ENCODE data around the gene RAPGEF4. TPM values are rescaled to one million over a fixed set of nuclear protein-coding genes. Genes with fewer than 3 reads are reported as not detected.
"Not testable (repeated sequence)": the region's sequence is repeated elsewhere in the genome, so short reads cannot be mapped to it uniquely, and the experiment has no call there.

Gene RAPGEF4
- total RNA-seq, 1 experiment from 2014 or later, result 2.4 TPM

GRCh38 chr2:172726172-172726735 lies 9.4 kb upstream of the RAPGEF4 start:
- peak; percentile 67 for DNase-seq (ENCODE audit: low read depth)

DNA sequence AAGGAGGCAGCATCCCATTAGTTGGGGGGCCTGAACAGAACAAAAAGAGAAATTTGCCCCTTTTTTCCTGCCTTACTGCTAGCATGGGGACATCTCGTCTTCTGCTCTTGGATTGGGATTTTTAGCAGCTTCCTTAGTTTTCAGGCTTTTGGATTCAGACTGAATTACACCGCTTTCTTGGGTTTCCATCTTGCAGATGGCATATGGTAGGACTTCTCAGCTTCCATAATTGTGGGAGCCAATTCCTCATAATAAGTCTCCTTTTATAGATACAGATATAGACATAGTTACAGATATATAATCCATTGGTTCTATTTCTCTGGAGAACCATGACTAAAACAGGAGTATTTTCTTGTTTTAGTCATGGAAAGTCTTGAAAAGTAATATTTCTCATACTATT lies 5.2 kb upstream of the RAPGEF4 start:
- no peak for DNase-seq (ENCODE audit: low read depth)

DNA sequence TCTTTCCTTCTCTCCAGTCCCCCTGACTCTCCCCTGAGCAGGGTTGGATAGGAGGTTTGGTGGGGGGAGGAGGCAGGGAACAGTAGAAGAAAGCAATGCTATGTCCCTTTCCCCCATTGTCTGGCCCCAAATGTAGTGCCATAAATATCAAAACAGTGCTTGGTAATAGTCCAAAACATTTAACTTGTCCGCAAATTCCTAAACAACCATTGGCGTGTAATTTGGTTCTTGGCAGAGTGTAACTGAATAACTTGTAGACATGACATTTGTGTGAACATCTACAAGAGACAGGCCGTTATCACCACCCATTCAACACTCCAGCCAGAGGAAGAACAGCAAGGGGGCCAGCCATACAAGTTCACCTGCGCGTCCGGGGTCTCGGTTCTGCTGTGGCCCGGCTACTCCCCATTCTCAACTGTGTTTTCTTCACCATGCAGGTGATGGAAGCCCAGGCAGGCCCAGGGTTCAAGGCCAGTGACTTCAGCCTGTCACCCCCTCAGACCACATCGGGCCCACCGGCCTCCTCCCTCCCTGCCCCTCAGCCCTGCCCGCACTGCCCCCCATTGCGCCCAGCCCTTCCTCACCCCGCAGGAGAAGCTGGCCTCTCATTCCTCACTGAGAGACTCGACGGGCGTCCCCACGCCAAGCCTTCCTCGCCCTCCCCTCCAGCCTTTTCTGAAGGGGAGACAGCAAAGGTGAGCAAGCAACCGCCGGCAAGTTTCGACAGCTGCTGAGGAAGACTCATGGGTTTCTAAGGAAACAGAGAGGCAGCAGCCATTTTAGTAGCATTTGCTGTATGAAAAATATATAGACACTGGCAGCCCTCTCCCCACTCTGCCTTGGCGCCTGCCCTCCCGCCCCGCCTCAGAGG lies 699 bp upstream of the RAPGEF4 start:
- peak; percentile 25 for DNase-seq (ENCODE audit: low read depth)

- no peak for DNase-seq (ENCODE audit: low read depth)
These were observed 954 bp downstream of the RAPGEF4 start for GRCh38 chr2:172736424-172737174.

DNA sequence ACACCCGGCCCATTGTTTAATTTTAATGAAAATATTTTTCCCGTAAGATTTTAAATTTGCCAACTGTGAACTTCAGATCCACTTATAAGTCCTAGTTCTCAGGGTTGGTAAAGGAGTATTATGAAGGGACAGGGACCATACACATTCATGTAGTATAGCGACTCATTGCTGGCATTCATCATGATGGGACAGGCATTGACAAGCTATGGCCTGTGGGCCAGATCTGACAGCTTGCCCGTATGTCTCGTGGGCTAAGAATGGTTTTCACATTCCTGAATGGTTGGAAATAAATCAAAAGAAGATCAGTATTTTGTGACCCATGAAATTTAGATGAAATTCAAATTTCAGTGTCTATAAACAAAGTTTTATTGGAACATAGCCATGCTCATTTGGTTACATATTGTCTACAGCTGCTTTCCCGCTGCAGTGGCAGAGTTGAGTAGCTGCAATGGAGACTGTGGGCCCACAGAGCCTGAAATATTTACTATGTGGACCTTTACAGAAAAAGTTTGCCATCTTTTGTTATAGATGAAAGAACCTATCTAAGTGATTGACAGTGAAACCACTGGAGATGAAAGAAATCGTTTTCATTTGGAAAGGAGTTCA lies 4.1 kb downstream of the RAPGEF4 start:
- peak; percentile 16 for DNase-seq (ENCODE audit: low read depth)

DNA sequence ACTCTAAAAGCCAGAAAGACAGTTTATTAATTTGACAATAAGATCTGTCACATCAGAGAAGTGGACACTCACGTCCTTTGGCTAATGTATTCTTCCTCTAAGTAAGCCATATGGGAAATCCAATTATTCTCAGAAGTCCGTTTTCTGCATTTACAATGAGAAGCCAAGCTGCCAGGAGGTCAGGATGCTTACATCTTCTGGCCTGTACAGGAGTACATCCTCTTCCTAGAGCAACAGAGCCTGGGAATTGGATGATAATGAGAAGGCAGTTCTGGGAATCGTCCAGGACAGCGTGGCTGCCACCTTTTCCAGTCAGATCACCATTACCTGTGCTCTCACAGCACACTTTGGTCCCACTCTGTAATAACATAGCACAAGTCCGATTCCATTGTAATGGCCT lies 5.2 kb downstream of the RAPGEF4 start:
- no peak for DNase-seq (ENCODE audit: low read depth)

DNA sequence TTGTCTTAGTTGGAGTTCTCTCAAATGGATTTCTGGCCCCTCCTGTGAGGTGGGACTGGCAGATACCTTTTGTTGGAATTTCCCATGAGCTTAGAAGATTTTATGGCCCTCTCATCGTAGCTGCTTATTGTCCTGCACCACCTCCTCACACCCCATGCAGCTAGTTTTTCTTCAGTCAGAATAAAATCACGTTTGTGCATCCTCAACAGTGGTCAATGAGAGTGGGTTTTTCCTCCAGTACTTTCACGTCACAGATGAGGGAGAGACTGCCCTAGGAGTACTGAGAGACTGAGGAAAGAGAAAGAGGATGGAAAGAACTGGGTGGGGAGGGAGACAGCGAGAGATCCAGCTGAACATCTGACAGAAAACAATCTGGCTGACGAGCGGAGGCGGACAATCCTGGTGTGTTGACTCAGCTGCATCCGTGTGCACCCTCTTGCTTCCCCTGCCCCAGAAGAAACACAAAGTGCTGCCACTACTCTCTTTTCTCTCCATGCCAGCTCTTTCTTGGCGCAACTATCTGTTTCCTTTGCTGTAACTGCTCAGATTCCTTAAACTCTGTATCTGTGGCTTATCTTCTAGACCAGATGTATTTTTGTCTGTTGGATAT lies 7.4 kb downstream of the RAPGEF4 start:
- no peak for DNase-seq (ENCODE audit: low read depth)

DNA sequence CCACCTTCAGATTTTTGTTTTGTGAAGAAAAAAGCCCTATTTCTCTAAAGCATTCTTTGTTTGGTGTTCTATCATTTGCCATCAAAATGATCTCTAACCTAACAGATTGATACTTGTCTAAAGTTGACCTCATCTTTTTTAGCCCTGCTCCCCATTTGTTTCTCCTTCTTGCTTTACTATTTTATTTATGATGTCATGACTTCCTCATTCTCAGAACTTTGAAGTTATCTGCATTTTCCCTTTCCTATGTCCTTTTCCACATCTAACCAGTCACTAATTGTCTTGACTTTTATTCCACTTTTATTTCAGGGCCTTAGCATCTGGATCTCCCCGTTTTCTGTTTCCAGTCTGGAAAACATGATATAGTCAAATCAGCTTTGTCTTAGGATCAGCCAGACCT lies 8.3 kb downstream of the RAPGEF4 start:
- DNase-seq (ENCODE audit: low read depth), result no peak

DNA sequence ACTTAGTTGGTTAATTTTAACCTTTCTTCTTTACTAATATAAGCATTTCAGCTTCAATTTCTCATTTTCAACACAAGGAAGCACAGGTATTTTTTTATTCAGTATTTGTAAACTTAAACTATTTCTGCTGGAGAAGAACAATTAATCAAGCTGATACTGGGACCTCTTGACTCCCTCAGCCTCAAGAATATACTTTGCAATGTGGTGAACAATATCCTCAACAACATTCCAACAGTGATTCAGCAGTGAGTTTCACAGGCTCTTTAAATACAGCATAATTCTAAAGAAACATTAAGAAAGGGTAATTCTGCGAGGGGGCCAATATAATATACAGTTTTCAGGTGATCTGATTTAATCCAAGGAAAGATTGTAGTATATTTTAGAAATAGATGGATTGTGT lies 10.0 kb downstream of the RAPGEF4 start:
- DNase-seq (ENCODE audit: low read depth), result no peak

DNA sequence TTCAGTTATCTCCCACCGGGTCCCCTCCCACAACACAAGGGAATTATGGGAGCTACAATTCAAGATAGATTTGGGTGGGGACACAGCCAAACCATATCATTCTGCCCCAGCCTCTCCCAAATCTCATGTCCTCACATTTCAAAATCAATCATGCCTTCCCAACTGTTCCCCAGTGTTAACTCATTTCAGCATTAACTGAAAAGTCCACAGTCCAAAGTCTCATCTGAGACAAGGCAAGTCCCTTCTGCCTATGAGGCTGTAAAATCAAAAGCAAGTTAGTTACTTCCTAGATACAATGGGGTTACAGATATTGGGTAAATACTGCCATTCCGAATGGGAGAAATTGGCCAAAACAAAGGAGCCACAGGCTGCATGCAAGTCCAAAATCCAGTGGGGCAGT lies 12.9 kb downstream of the RAPGEF4 start:
- DNase-seq (ENCODE audit: low read depth), result not testable (repeated sequence)

DNA sequence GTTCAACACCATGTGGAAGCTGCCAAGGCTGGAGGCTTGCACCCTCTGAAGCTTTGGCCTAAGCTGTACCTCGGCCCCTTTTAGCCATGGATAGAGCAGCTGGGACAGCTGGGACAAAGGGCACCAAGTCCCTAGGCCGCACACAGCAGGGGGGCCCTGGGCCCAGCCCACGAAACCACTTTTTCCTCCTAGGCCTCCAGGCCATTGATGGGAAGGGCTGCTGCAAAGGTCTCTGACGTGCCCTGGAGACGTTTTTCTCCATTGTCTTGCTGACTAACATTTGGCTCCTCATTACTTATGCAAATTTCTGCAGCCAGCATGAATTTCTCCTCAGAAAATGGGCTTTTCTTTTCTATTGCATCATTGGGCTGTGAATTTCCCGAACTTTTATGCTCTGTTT lies 13.7 kb downstream of the RAPGEF4 start:
- peak; percentile 66 for DNase-seq (ENCODE audit: low read depth)

GRCh38 chr2:172751564-172751963 lies 15.9 kb downstream of the RAPGEF4 start:
- no peak for DNase-seq (ENCODE audit: low read depth)

GRCh38 chr2:172753610-172754009 lies 18.0 kb downstream of the RAPGEF4 start:
- no peak for DNase-seq (ENCODE audit: low read depth)

DNA sequence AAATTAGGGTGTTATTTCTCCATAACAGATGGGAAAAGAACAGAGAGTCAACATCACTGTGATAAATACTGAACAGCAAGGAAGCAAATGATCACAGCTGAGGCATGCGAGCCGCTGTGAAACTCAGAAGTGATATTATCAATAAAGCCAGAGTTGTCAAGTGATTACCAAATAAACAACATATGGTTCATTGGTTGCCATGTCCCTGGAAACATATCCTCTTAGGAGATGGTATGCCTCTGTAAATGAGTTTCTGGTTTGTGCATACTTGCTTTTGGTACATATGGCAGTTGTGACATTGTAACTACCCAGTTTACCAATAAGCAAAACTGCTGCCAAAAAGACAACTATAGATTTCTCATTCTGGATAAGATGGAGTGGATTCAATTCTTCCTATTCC lies 23.8 kb downstream of the RAPGEF4 start:
- DNase-seq (ENCODE audit: low read depth), result no peak

DNA sequence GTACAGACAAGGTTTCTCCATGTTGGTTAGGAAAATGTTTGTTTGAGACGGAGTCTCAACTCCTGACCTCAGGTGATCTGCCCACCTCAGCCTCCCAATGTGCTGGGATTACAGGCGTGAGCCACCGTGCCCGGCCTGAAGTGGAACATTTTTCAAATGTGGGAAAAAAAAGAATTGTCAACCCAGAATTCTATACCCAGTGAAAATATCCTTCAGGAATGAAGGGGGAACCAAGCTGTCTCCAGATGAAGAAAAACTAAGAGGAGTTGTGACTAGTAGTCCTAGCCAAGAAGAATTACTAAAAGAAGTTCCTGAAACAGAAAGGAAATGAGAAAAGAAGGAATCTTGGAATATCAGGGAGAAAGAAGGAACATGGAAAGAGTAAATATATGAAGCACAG lies 25.7 kb downstream of the RAPGEF4 start:
- DNase-seq (ENCODE audit: low read depth), result no peak

GRCh38 chr2:172762574-172762973 lies 26.9 kb downstream of the RAPGEF4 start:
- no peak for DNase-seq (ENCODE audit: low read depth)

DNA sequence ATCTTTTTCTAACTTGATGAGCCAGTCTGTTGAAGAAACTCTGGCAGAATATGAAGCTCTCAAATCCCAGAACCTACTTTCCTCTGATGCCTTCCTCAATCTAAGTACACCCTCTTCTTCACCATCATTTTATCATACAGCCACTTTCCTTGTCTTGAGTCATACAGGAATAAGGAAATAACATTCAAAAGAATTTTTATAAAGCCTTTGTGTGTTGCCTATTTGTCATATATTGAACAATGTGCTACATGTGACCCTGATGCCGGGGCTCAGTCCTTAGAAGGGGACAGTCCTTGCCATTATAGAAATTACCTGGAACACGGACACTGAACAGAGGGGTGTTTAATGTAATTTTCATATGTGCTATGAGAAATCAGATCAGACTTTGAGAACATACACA lies 27.4 kb downstream of the RAPGEF4 start:
- no peak for DNase-seq (ENCODE audit: low read depth)

GRCh38 chr2:172765662-172766061 lies 30.0 kb downstream of the RAPGEF4 start:
- no peak for DNase-seq (ENCODE audit: low read depth)

- no peak for DNase-seq (ENCODE audit: low read depth)
These were observed 32.8 kb downstream of the RAPGEF4 start for GRCh38 chr2:172768401-172768800.

GRCh38 chr2:172769879-172770278 lies 34.2 kb downstream of the RAPGEF4 start:
- DNase-seq (ENCODE audit: low read depth), result no peak

DNA sequence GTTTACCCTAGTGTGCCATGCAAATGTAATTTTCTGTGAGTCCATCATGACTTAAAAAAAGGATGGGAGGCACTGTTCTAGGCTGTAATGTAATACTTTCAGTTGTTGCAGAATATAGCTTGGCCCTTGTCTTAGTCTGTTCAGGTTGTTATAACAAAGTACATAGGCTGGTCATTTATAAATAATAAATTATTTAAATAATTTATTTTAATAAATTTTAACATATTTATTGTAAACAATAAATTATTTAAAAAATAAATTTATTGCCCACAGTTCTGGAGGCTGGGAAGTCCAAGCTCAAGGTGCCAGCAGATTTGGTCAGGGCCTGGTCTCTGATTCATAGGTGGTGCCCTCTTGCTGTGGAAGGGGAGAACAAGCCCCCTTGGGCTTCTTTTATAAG lies 35.2 kb downstream of the RAPGEF4 start:
- DNase-seq (ENCODE audit: low read depth), result no peak

DNA sequence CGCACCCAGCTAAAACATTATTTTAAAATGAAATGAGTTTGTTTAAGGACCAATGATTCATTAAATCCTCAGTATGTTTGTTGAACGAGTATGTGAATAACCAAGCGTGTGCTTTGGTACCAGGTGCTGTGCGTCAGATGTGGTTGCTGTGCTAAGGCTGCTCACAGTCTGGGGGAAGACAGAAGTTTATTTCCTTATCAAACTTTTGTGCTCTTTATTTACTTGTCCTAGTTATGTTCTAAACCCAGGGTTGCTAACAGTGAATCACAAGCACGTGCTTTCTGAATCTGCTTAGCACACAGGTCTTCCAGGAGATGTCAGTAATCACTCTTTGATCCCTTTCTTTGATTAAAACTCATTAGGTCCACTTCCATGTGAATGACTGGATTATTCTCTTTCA lies 37.0 kb downstream of the RAPGEF4 start:
- no peak for DNase-seq (ENCODE audit: low read depth)

All from RPMI7951 (cell line).